ENCODE data around the gene EVA1A. TPM values are rescaled to one million over a fixed set of nuclear protein-coding genes. Genes with fewer than 3 reads are reported as not detected.

Gene EVA1A
- total RNA-seq, 2 donors from 2014 or later, result not detected

DNA sequence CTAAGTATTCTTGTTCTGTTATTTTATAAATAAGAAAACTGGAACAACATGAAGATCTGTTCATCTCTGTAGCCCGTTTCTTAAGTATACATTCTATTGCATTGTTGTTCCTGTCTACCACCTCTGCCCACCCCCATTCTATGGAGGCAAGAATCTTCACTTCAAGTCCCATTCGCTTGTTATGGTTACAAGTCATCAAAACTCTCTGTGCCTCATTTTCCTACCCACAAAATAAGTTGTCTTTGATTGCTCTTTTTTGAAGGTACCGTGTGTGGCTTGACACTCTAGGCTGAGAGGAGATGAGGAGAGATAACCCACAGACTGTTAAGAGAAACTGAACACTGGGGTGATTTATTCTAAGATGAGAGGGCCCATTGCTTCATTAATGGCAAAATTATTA lies 2.9 kb upstream of the EVA1A start:
- Mint-ChIP-seq H3K27ac (no peak overlapping the region), H3K4me1 (ENCODE audit: low read depth in 2 of 2) (peaks cover 0 to 9% of the 10 kb centered on the region in 2 donors)
- no peak for ATAC-seq

DNA sequence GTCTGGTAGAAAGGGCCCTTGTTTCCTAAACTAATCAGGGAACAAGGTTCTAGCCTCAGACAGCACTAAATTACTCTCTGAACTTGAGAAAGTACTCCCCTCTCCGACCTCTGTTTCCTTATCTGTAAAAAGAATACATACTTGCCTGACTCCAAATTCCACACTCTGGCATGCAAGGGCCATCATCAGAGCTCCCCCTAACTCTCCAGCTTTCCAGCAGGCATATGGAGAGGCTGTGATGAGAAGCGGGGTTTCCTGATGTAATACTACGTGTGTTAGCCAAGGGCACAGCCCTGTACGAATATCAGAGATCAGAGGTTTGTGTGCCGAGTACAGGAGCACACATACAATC lies 1.8 kb upstream of the EVA1A start:
- H3K36me3 Mint-ChIP-seq, result no peaks in the 10 kb centered on the region
- no peak overlapping the region for H3K4me3 Mint-ChIP-seq
- H3K27ac Mint-ChIP-seq, result no peak overlapping the region
- peaks cover 43 to 50% of the 10 kb centered on the region in 2 donors for H3K27me3 Mint-ChIP-seq
- peaks cover 0 to 9% of the 10 kb centered on the region in 2 donors for H3K4me1 Mint-ChIP-seq (ENCODE audit: low read depth in 2 of 2)
- no peaks in the 10 kb centered on the region for H3K9me3 Mint-ChIP-seq
- DNase-seq (ENCODE audit: low spot score), result no peak
- no peak for ATAC-seq

More for the DNA sequence above, 2.9 kb upstream of the EVA1A start:
- no peak overlapping the region for H3K4me3 Mint-ChIP-seq
- no peaks in the 10 kb centered on the region for H3K9me3 Mint-ChIP-seq
- H3K27me3 Mint-ChIP-seq, result peaks cover 39 to 46% of the 10 kb centered on the region in 2 donors
- H3K36me3 Mint-ChIP-seq, result no peaks in the 10 kb centered on the region
- no peak for DNase-seq (ENCODE audit: low spot score)

- Mint-ChIP-seq H3K4me1 (ENCODE audit: low read depth in 2 of 2) (peaks cover 0 to 9% of the 10 kb centered on the region in 2 donors), H3K36me3 (no peaks in the 10 kb centered on the region), H3K27ac (no peak overlapping the region), H3K27me3 (peaks cover 42 to 45% of the 10 kb centered on the region in 2 donors), H3K4me3 (no peak overlapping the region), H3K9me3 (no peaks in the 10 kb centered on the region)
- DNase-seq (ENCODE audit: low spot score) (no peak), ATAC-seq (no peak)
These were observed 1.1 kb upstream of the EVA1A start for GRCh38 chr2:75561566-75562512.

DNA sequence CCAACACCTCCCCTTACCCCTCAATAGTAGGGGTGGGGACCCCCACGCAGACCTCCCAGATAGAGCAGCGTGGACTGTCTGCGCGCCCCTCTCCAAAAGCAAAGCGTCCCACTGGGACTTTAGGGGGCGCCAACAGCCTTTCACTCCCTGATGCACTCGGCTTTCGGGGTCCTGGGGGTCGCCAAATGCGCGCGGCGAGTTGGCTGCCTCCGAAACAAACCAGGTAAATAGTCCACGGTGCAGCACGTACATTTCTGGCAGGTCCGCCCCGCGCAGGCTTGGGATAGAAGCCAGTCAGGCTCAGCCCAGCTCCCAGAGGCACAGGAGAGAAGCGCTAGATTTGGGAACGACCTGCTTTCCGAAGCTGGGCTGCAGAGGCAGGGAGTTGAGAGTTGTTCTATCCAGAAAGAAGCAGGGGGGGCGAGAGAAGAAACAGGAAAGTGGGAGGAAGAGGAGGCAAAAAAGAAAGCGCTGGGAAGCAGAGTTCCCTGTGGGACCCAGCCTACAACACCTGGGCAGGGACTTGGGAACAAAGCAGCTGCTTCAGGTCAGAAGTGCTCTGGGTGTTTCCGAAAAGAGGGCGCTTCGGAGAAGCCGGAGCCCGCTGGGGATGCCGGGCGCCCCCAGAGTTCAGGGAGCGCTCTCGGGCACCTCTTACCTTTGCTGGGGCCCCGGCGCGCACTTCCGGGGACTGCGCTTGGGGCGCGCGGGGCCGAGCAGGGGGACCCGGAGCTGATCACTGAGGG lies 544 bp downstream of the EVA1A start:
- Mint-ChIP-seq H3K36me3 (no peaks in the 10 kb centered on the region), H3K27me3 (peaks cover 44 to 48% of the 10 kb centered on the region in 2 donors), H3K4me3 (no peak overlapping the region), H3K9me3 (no peaks in the 10 kb centered on the region), H3K4me1 (ENCODE audit: low read depth in 2 of 2) (peaks cover 0 to 9% of the 10 kb centered on the region in 2 donors), H3K27ac (no peak overlapping the region)
- ATAC-seq (no peak), DNase-seq (ENCODE audit: low spot score) (no peak)

- Mint-ChIP-seq H3K4me1 (ENCODE audit: low read depth in 2 of 2) (peaks cover 0 to 9% of the 10 kb centered on the region in 2 donors), H3K4me3 (no peak overlapping the region)
These were observed 1.1 kb downstream of the EVA1A start for GRCh38 chr2:75559680-75560021.

GRCh38 chr2:75558786-75559679 lies 1.7 kb downstream of the EVA1A start:
- H3K9me3 Mint-ChIP-seq, result peaks cover 2% of the 10 kb centered on the region
- no peak for ATAC-seq

More at GRCh38 chr2:75559680-75560021, 1.1 kb downstream of the EVA1A start:
- Mint-ChIP-seq H3K27ac (no peak overlapping the region), H3K36me3 (no peaks in the 10 kb centered on the region), H3K27me3 (peaks cover 42 to 53% of the 10 kb centered on the region in 2 donors), H3K9me3 (peaks cover 2% of the 10 kb centered on the region)
- no peak for DNase-seq (ENCODE audit: low spot score)
- no peak for ATAC-seq

GRCh38 chr2:75558136-75558535 lies 2.6 kb downstream of the EVA1A start:
- no peak overlapping the region for H3K4me3 Mint-ChIP-seq
- H3K27ac Mint-ChIP-seq, result no peak overlapping the region
- H3K4me1 Mint-ChIP-seq (ENCODE audit: low read depth in 2 of 2), result peaks cover 0 to 2% of the 10 kb centered on the region in 2 donors
- ATAC-seq (no peak), DNase-seq (ENCODE audit: low spot score) (no peak)
- H3K9me3 Mint-ChIP-seq, result peaks cover 2% of the 10 kb centered on the region
- H3K36me3 Mint-ChIP-seq, result no peaks in the 10 kb centered on the region
- H3K27me3 Mint-ChIP-seq, result peaks cover 34 to 46% of the 10 kb centered on the region in 2 donors

More at GRCh38 chr2:75558786-75559679, 1.7 kb downstream of the EVA1A start:
- no peak for DNase-seq (ENCODE audit: low spot score)
- no peak overlapping the region for H3K4me3 Mint-ChIP-seq
- no peak overlapping the region for H3K27ac Mint-ChIP-seq
- peaks cover 0 to 8% of the 10 kb centered on the region in 2 donors for H3K4me1 Mint-ChIP-seq (ENCODE audit: low read depth in 2 of 2)
- no peaks in the 10 kb centered on the region for H3K36me3 Mint-ChIP-seq
- peaks cover 38 to 52% of the 10 kb centered on the region in 2 donors for H3K27me3 Mint-ChIP-seq

- Mint-ChIP-seq H3K27me3 (peaks cover 36 to 46% of the 10 kb centered on the region in 2 donors), H3K4me1 (ENCODE audit: low read depth in 2 of 2) (peaks cover 0 to 2% of the 10 kb centered on the region in 2 donors), H3K27ac (no peak overlapping the region), H3K36me3 (no peaks in the 10 kb centered on the region), H3K4me3 (no peak overlapping the region), H3K9me3 (peaks cover 2% of the 10 kb centered on the region)
- ATAC-seq (no peak), DNase-seq (ENCODE audit: low spot score) (no peak)
These were observed 3.1 kb downstream of the EVA1A start for GRCh38 chr2:75557474-75558133.

- peaks cover 2% of the 10 kb centered on the region for H3K9me3 Mint-ChIP-seq
- no peak overlapping the region for H3K27ac Mint-ChIP-seq
- H3K36me3 Mint-ChIP-seq, result no peaks in the 10 kb centered on the region
- ATAC-seq (no peak), DNase-seq (ENCODE audit: low spot score) (no peak)
- H3K27me3 Mint-ChIP-seq, result peaks cover 40 to 50% of the 10 kb centered on the region in 2 donors
- no peak overlapping the region for H3K4me3 Mint-ChIP-seq
- peaks cover 0 to 2% of the 10 kb centered on the region in 2 donors for H3K4me1 Mint-ChIP-seq (ENCODE audit: low read depth in 2 of 2)
These were observed 3.9 kb downstream of the EVA1A start for GRCh38 chr2:75556679-75557366.

- Mint-ChIP-seq H3K9me3 (peaks cover 2% of the 10 kb centered on the region), H3K27ac (no peak overlapping the region), H3K27me3 (peaks cover 36 to 47% of the 10 kb centered on the region in 2 donors), H3K4me1 (ENCODE audit: low read depth in 2 of 2) (peaks cover 0 to 2% of the 10 kb centered on the region in 2 donors), H3K4me3 (no peak overlapping the region), H3K36me3 (no peaks in the 10 kb centered on the region)
- DNase-seq (ENCODE audit: low spot score) (no peak), ATAC-seq (no peak)
These were observed 5.0 kb downstream of the EVA1A start for GRCh38 chr2:75555701-75556100.

DNA sequence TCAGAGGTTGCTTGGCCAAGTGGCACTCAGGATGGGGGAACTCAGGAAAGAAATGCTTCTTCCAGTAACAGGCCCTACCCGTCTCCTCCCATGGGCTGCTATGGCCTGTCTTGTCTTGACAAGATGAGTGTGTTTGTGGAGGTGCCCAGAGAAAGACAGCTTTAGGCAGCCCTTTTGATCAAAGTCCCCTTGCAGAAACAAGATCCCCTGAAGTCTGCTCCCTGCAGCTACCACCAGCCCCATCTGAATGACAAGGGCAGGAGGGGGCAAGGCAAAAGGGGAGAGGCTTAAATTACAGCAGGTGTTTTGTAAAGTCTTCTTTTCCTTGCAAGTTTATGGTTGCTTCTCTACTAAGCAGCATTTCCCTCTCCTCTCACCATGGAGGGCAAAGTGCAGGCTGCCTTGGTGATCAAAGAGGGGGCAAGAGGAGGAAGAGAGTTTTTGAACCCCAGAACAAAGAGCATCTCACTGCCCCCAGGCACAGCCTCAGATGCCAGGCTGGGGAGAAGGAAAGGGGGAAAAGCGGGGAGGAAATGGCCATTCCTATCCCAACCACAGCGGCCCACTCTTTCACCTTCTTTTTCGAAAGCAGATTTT lies 6.7 kb downstream of the EVA1A start:
- H3K9me3 Mint-ChIP-seq, result peaks cover 2% of the 10 kb centered on the region
- peaks cover 27 to 48% of the 10 kb centered on the region in 2 donors for H3K27me3 Mint-ChIP-seq
- H3K4me1 Mint-ChIP-seq (ENCODE audit: low read depth in 2 of 2), result no peaks in the 10 kb centered on the region
- DNase-seq (ENCODE audit: low spot score) (no peak), ATAC-seq (no peak)
- no peaks in the 10 kb centered on the region for H3K36me3 Mint-ChIP-seq
- no peak overlapping the region for H3K4me3 Mint-ChIP-seq
- no peak overlapping the region for H3K27ac Mint-ChIP-seq

- ATAC-seq, result no peak
These were observed 8.5 kb downstream of the EVA1A start for GRCh38 chr2:75552222-75552621.

More at GRCh38 chr2:75552222-75552621, 8.5 kb downstream of the EVA1A start:
- H3K4me1 Mint-ChIP-seq (ENCODE audit: low read depth in 2 of 2), result no peaks in the 10 kb centered on the region
- DNase-seq (ENCODE audit: low spot score), result no peak
- H3K27ac Mint-ChIP-seq, result no peak overlapping the region
- H3K4me3 Mint-ChIP-seq, result no peak overlapping the region
- no peaks in the 10 kb centered on the region for H3K36me3 Mint-ChIP-seq
- H3K9me3 Mint-ChIP-seq, result peaks cover 2% of the 10 kb centered on the region
- H3K27me3 Mint-ChIP-seq, result peaks cover 28 to 44% of the 10 kb centered on the region in 2 donors
